HCT116 (cell line): ENCODE results near the gene KLHL6. TPM values are rescaled to one million over a fixed set of nuclear protein-coding genes. Genes with fewer than 3 reads are reported as not detected.

Experiments
- ATAC-seq: fragments of 200-7000 bp; cut with Tn5 transposase; 2 replicates; pipeline ENCODE4 v1.9.1; 2020; ENCODE audit warnings: mild to moderate bottlenecking, moderate library complexity
- BruUV-seq: library from RNA; stranded (reverse); fragments of 400-500 nt; replicated peaks from 2 replicates; lab custom pipeline; 2021; lab: Mats Ljungman, UMichigan
- CTCF ChIA-PET: fragments of 300-600 bp; sonication (Branson Sonifier 250); formaldehyde crosslinking; loops from one replicate; lab custom pipeline; 2021; ENCODE audit warnings: antibody characterized with exemption; lab: Charles Lee
- POLR2A ChIA-PET: fragments of 300-600, 350-600 bp; sonication (Branson Sonifier 250); formaldehyde crosslinking; loops from one replicate; lab custom pipeline; 2021; ENCODE audit warnings: antibody characterized with exemption; lab: Charles Lee
- RAD21 ChIA-PET, 2 experiments: fragments of 300-600 bp; sonication (Branson Sonifier 250); formaldehyde crosslinking; loops; one replicate each; lab custom pipeline; 2023; ENCODE audit warnings: low total read pairs in 2 of 2; ENCODE audit not compliant: uncharacterized antibody in 2 of 2, unreplicated experiment in 2 of 2, low non-redundant PET in 1 of 2; lab: Charles Lee
- DNase-seq: peaks from one replicate; pipeline ENCODE4 v3.0.0-alpha.2; 2010; ENCODE audit warnings: low read depth, low spot score
- H2AFZ ChIP-seq: fragments of 200-600 bp; shearing (Covaris generic), sonication (generic); 2 replicates; pipeline ENCODE4 v1.6.1; 2017; ENCODE audit warnings: low read depth, mixed run types, mixed read lengths, antibody characterized with exemption, low read length; ENCODE audit not compliant: poor library complexity, severe bottlenecking
- H3K27ac ChIP-seq: 2 replicates; pipeline ENCODE4 v1.5.1; 2012; ENCODE audit warnings: low read depth, low read length
- H3K27me3 ChIP-seq: fragments of 200-600 bp; sonication (generic); 2 replicates; pipeline ENCODE4 v1.6.1; 2016; ENCODE audit warnings: mixed run types, low read length, mixed read lengths; ENCODE audit not compliant: insufficient read depth
- H3K36me3 ChIP-seq, 2 experiments: fragments of 200-500 bp in 1 of 2; fragments of 200-600 bp in 1 of 2; sonication (Bioruptor generic) in 1 of 2; sonication (generic) in 1 of 2; 2 replicates each; pipeline versions ENCODE4 v1.5.1 to v1.6.1; 2014 to 2016; ENCODE audit warnings: low read length in 2 of 2, inconsistent platforms in 1 of 2, mixed read lengths in 1 of 2, mixed run types in 1 of 2; ENCODE audit not compliant: insufficient read depth in 2 of 2, control insufficient read depth in 1 of 2
- H3K4me1 ChIP-seq, 2 experiments: fragments of 200-600 bp in 1 of 2; sonication (generic) in 1 of 2; 2 replicates each; pipeline versions ENCODE4 v1.5.1 to v1.6.1; 2012 to 2017; ENCODE audit warnings: low read length in 2 of 2, inconsistent platforms in 1 of 2, mild to moderate bottlenecking in 1 of 2, mixed read lengths in 1 of 2, mixed run types in 1 of 2, moderate library complexity in 1 of 2; ENCODE audit not compliant: insufficient read depth in 2 of 2, control insufficient read depth in 1 of 2
- H3K4me2 ChIP-seq: fragments of 200-600 bp; sonication (generic); 2 replicates; pipeline ENCODE4 v1.6.1; 2017; ENCODE audit warnings: mixed run types, low read length, mixed read lengths
- H3K4me3 ChIP-seq, 2 experiments: fragments of 200-600 bp in 1 of 2; sonication (generic) in 1 of 2; replicated peaks in 1 of 2; 2 replicates each; pipeline ENCODE4 v1.5.1; 2011 to 2016; ENCODE audit warnings: low read length in 2 of 2, control low read depth in 1 of 2, low read depth in 1 of 2, mild to moderate bottlenecking in 1 of 2, mixed read lengths in 1 of 2, mixed run types in 1 of 2
- H3K79me2 ChIP-seq: fragments of 200-600 bp; sonication (generic); 2 replicates; pipeline ENCODE4 v1.6.1; 2017; ENCODE audit warnings: mild to moderate bottlenecking, mixed run types, low read length, moderate library complexity, mixed read lengths; ENCODE audit not compliant: insufficient read depth
- H3K9ac ChIP-seq: fragments of 200-600 bp; sonication (generic); 2 replicates; pipeline ENCODE4 v1.6.1; 2016; ENCODE audit warnings: low read length, mixed read lengths
- H3K9me2 ChIP-seq: fragments of 200-600 bp; sonication (generic), shearing (Covaris generic); 2 replicates; pipeline ENCODE4 v1.6.1; 2017; ENCODE audit warnings: mixed run types, mild to moderate bottlenecking, moderate library complexity; ENCODE audit not compliant: insufficient read depth
- H3K9me3 ChIP-seq, 2 experiments: fragments of 200-500 bp in 1 of 2; fragments of 200-600 bp in 1 of 2; sonication (Bioruptor generic) in 1 of 2; sonication (generic) in 1 of 2; 2 replicates each; pipeline ENCODE4 v1.6.1; 2014 to 2017; ENCODE audit warnings: low read length in 2 of 2, mixed read lengths in 2 of 2, inconsistent platforms in 1 of 2, low read depth in 1 of 2, mild to moderate bottlenecking in 1 of 2, mixed run types in 1 of 2, moderate library complexity in 1 of 2; ENCODE audit not compliant: control insufficient read depth in 1 of 2, insufficient read depth in 1 of 2
- H4K20me1 ChIP-seq: fragments of 200-600 bp; sonication (generic), shearing (Covaris generic); 2 replicates; pipeline ENCODE4 v1.6.1; 2017; ENCODE audit warnings: mixed run types, mild to moderate bottlenecking, moderate library complexity; ENCODE audit not compliant: insufficient read depth
- CBX3 ChIP-seq: IDR thresholded peaks from 2 replicates; pipeline ENCODE4 v1.6.1; 2012; ENCODE audit warnings: low read depth
- CEBPB ChIP-seq: IDR thresholded peaks from 2 replicates; pipeline ENCODE4 v1.6.1; 2012; ENCODE audit warnings: low read depth
- EGR1 ChIP-seq: IDR thresholded peaks from 2 replicates; pipeline ENCODE4 v1.6.1; 2012; ENCODE audit warnings: low read depth
- ELF1 ChIP-seq: IDR thresholded peaks from 2 replicates; pipeline ENCODE4 v1.6.1; 2012; ENCODE audit warnings: low read depth, borderline replicate concordance
- EZH2 ChIP-seq: fragments of 200-600 bp; sonication (generic); IDR thresholded peaks from 2 replicates; pipeline ENCODE4 v1.6.1; 2017; ENCODE audit warnings: antibody characterized with exemption, mixed run types
- EZH2phosphoT487 ChIP-seq: fragments of 200-600 bp; IDR thresholded peaks from 2 replicates; pipeline ENCODE4 v1.6.1; 2018; ENCODE audit warnings: antibody characterized with exemption, borderline replicate concordance
- FOSL1 ChIP-seq: IDR thresholded peaks from 2 replicates; pipeline ENCODE4 v1.6.1; 2012; ENCODE audit warnings: low read depth
- POLR2AphosphoS5 ChIP-seq: IDR thresholded peaks from 2 replicates; pipeline ENCODE4 v1.6.1; 2011; ENCODE audit warnings: mild to moderate bottlenecking, low read depth, low read length, moderate library complexity
- REST ChIP-seq: IDR thresholded peaks from 2 replicates; pipeline ENCODE4 v1.6.1; 2012; ENCODE audit warnings: low read depth
- SP1 ChIP-seq: IDR thresholded peaks from 2 replicates; pipeline ENCODE4 v1.6.1; 2012; ENCODE audit warnings: low read depth
- SRF ChIP-seq: IDR thresholded peaks from 2 replicates; pipeline ENCODE4 v1.6.1; 2012; ENCODE audit warnings: low read depth
- TCF7L2 ChIP-seq: IDR thresholded peaks from 2 replicates; pipeline ENCODE4 v1.7.0; 2011; ENCODE audit warnings: borderline replicate concordance, inconsistent platforms; ENCODE audit not compliant: insufficient read depth, insufficient read length; ENCODE audit errors: extremely low read depth
- YY1 ChIP-seq: IDR thresholded peaks from 2 replicates; pipeline ENCODE4 v1.6.1; 2011; ENCODE audit warnings: low read length, low read depth, moderate library complexity, mild to moderate bottlenecking; ENCODE audit not compliant: insufficient replicate concordance; ENCODE audit errors: extremely low read depth
- ZBTB33 ChIP-seq: IDR thresholded peaks from 2 replicates; pipeline ENCODE4 v1.6.1; 2011; ENCODE audit warnings: mild to moderate bottlenecking, low read length, moderate library complexity; ENCODE audit not compliant: insufficient replicate concordance; ENCODE audit errors: extremely low read depth
- ZNF274 ChIP-seq: fragments of 200-500 bp; sonication (Bioruptor generic); IDR thresholded peaks from 2 replicates; pipeline ENCODE4 v1.6.1; 2014; ENCODE audit warnings: mild to moderate bottlenecking, low read depth, low read length, inconsistent platforms
- intact Hi-C: fragments of 100-400 bp; cut with micrococcal nuclease; formaldehyde crosslinking; loops from 2 replicates; pipeline ENCODE4 v1.10.0; 2022
- total RNA-seq: library from RNA; stranded (reverse); gene quantifications from one replicate; pipeline ENCODE4 v1.2.1, GENCODE V29; 2021; ENCODE audit not compliant: unreplicated experiment

The KLHL6 gene
- total RNA-seq, 1 experiment from 2014 or later: 0.15 TPM

DNA sequence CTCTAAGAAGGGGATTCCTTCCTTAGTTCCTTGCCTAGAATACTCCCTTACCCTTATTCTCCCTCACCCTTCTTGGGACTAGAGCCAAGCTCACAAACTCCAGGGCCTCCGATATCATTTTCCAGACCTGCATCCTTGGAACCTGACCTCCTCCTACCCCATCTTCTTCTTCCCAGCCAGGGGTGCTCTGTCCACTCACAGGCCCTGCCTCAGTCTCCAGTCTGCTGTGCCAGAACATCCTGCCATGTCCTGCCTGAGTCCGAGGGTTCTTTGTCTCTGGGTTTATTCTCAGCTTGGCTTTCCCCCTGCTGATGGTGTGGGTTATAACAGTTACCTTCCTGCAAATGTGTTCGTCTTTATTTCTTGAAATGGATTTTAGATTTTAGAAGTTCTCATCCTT lies 67.2 kb downstream of the KLHL6 start:
- TF ChIP-seq SRF (no peak), EGR1 (no peak), CBX3 (no peak), ELF1 (no peak), YY1 (no peak), ZNF274 (no peak)
- ATAC-seq (no peak), DNase-seq (no peak)
- Histone ChIP-seq H3K4me3 (no peak overlapping the region), H3K4me2 (no peak overlapping the region), H3K9ac (no peak overlapping the region), H3K27me3 (no peaks in the 10 kb centered on the region), H3K79me2 (no peaks in the 10 kb centered on the region), H3K4me1 (no peaks in the 10 kb centered on the region), H3K9me2 (no peaks in the 10 kb centered on the region), H3K36me3 (no peaks in the 10 kb centered on the region), H2AFZ (no peak overlapping the region), H3K27ac (no peak overlapping the region), H4K20me1 (no peaks in the 10 kb centered on the region), H3K9me3 (no peaks in the 10 kb centered on the region)
- ChIA-PET RAD21 (no interaction called here), CTCF (interaction anchor here (2.2 kb wide), 1 partner anchor 9 kb away, joined by 9 read pairs; no protein-coding TSS in a partner anchor), POLR2A (no interaction called here)
- intact Hi-C loops: no loop called here
- no TSS peak for BruUV-seq

GRCh38 chr3:183487896-183488295 lies 67.6 kb downstream of the KLHL6 start:
- DNase-seq (no peak), ATAC-seq (no peak)
- Histone ChIP-seq H3K79me2 (no peaks in the 10 kb centered on the region), H3K27ac (no peak overlapping the region), H3K27me3 (no peaks in the 10 kb centered on the region), H4K20me1 (no peaks in the 10 kb centered on the region), H3K9me3 (no peaks in the 10 kb centered on the region), H3K9ac (no peak overlapping the region), H3K36me3 (no peaks in the 10 kb centered on the region), H3K4me2 (no peak overlapping the region), H3K4me1 (no peaks in the 10 kb centered on the region), H3K4me3 (no peak overlapping the region), H2AFZ (no peak overlapping the region), H3K9me2 (no peaks in the 10 kb centered on the region)
- CTCF ChIA-PET: interaction anchor here (2.2 kb wide), 1 partner anchor 8 kb away, joined by 9 read pairs; no protein-coding TSS in a partner anchor
- intact Hi-C loops: no loop called here
- RAD21 ChIA-PET: no interaction called here
- POLR2A ChIA-PET: no interaction called here
- no TSS peak for BruUV-seq
- TF ChIP-seq REST: no peak
- TF ChIP-seq SRF: no peak
- TF ChIP-seq TCF7L2: no peak
- TF ChIP-seq FOSL1: no peak
- no peak for TF ChIP-seq ZBTB33
- no peak for TF ChIP-seq CBX3
- no peak for TF ChIP-seq CEBPB
- TF ChIP-seq EZH2: no peak
- TF ChIP-seq POLR2AphosphoS5: no peak
- TF ChIP-seq ELF1: no peak
- no peak for TF ChIP-seq EZH2phosphoT487
- TF ChIP-seq SP1: no peak
